Sigmoid colon (tissue), 7 donors: Measurements from ENCODE around the gene TBC1D1. TPM values are rescaled to one million over a fixed set of nuclear protein-coding genes. Genes with fewer than 3 reads are reported as not detected.

Experiments used
- DNase-seq: peaks from one replicate; pipeline ENCODE4 v3.0.0-alpha.2; 2019
- H3K27ac ChIP-seq, 4 donors: fragments of 200-600 bp; sonication (generic); one replicate each; pipeline ENCODE4 v1.5.1; 2016 to 2019; ENCODE audit warnings: mild to moderate bottlenecking in 1 of 4
- H3K27me3 ChIP-seq, 3 donors: fragments of 200-600 bp; sonication (generic); one replicate each; pipeline ENCODE4 v1.5.1; 2019; ENCODE audit warnings: mild to moderate bottlenecking in 1 of 3
- H3K36me3 ChIP-seq, 4 donors: fragments of 200-600 bp; sonication (generic); one replicate each; pipeline ENCODE4 v1.5.1; 2016 to 2019
- H3K4me1 ChIP-seq, 4 donors: fragments of 200-600 bp; sonication (generic); one replicate each; pipeline ENCODE4 v1.5.1; 2017 to 2019
- H3K4me3 ChIP-seq, 4 donors: fragments of 200-600 bp; sonication (generic); one replicate each; pipeline ENCODE4 v1.5.1; 2017 to 2019; ENCODE audit warnings: mild to moderate bottlenecking in 2 of 4, moderate library complexity in 1 of 4
- H3K9me3 ChIP-seq, 4 donors: fragments of 200-600 bp in 3 of 4; sonication (generic) in 3 of 4; one replicate each; pipeline versions ENCODE4 v1.5.1 to v1.6.1; 2013 to 2019
- CTCF ChIP-seq, 4 experiments: fragments of 450-650 bp in 3 of 4; fragments of 200-600 bp in 1 of 4; IDR thresholded peaks; one replicate each; pipeline ENCODE4 v1.5.1; 2016 to 2019; ENCODE audit warnings: antibody characterized with exemption in 4 of 4, mild to moderate bottlenecking in 3 of 4, moderate library complexity in 2 of 4
- EP300 ChIP-seq, 4 donors: sonication (generic); formaldehyde crosslinking; IDR thresholded peaks; one replicate each; pipeline ENCODE4 v1.6.1; 2017; ENCODE audit warnings: antibody characterized with exemption in 4 of 4
- POLR2A ChIP-seq, 2 donors: fragments of 450-650 bp; IDR thresholded peaks; one replicate each; pipeline ENCODE4 v1.6.1; 2016; ENCODE audit warnings: antibody characterized with exemption in 2 of 2, mild to moderate bottlenecking in 2 of 2, moderate library complexity in 2 of 2
- POLR2AphosphoS5 ChIP-seq, 4 donors: sonication (generic); formaldehyde crosslinking; IDR thresholded peaks; one replicate each; pipeline ENCODE4 v1.6.1; 2017; ENCODE audit warnings: antibody characterized with exemption in 4 of 4
- WGBS, 2 donors: extraction: QIAGEN DNeasy Blood & Tissue Kit; methylation state at CpG; one replicate each; pipeline ENCODE4 v1.1.7; 2013; 5-methylcytosine and 5-hydroxymethylcytosine counted together
- intact Hi-C: fragments of 100-400 bp; cut with DNase I; formaldehyde crosslinking; loops from one replicate; pipeline ENCODE4 v1.15.1; 2023
- polyA plus RNA-seq, 3 donors: library from polyadenylated mRNA; stranded (reverse); fragments of 200-250 nt; gene quantifications; one replicate each; pipeline ENCODE4 v1.2.3, GENCODE V29; 2013
- total RNA-seq, 4 donors: library from RNA; depleted of rRNA; stranded (reverse); fragments of >200 nt; gene quantifications; one replicate each; pipeline ENCODE4 v1.1.0, GENCODE V29; 2016
- donor health status: healthy with polysubstance abuse.
- donor health status: Bipolar disorder and iron deficiency.
- donor health status: healthy.

Gene TBC1D1
- total and polyA plus RNA-seq, 7 donors: 31.2 to 450 (median 253) TPM

GRCh38 chr4:38077791-38078489, 187.1 kb downstream of the TBC1D1 start:
- peaks cover 0 to 80% (median 64%) of the 10 kb centered on the region in 4 donors for H3K4me1 ChIP-seq
- intact Hi-C loops: no loop called here
- 77 to 85% methylated on average over 12 of the region's 12 CpGs for WGBS, 2 donors
- H3K4me3 ChIP-seq: no peak overlapping the region
- TF ChIP-seq POLR2AphosphoS5 (IDR thresholded peaks at IDR 0.05) (no peak), CTCF (IDR thresholded peaks at IDR 0.05) (no peak), POLR2A (IDR thresholded peaks at IDR 0.05) (no peak), EP300 (IDR thresholded peaks at IDR 0.05) (no peak)
- no peaks in the 10 kb centered on the region for H3K27me3 ChIP-seq
- no peak for DNase-seq
- peak overlapping the region in 3 of 4 donors; percentile 67 to 84 (median 74) for H3K27ac ChIP-seq
- H3K36me3 ChIP-seq: peaks cover 0 to 28% (median 5%) of the 10 kb centered on the region in 4 donors
- H3K9me3 ChIP-seq: no peaks in the 10 kb centered on the region

DNA sequence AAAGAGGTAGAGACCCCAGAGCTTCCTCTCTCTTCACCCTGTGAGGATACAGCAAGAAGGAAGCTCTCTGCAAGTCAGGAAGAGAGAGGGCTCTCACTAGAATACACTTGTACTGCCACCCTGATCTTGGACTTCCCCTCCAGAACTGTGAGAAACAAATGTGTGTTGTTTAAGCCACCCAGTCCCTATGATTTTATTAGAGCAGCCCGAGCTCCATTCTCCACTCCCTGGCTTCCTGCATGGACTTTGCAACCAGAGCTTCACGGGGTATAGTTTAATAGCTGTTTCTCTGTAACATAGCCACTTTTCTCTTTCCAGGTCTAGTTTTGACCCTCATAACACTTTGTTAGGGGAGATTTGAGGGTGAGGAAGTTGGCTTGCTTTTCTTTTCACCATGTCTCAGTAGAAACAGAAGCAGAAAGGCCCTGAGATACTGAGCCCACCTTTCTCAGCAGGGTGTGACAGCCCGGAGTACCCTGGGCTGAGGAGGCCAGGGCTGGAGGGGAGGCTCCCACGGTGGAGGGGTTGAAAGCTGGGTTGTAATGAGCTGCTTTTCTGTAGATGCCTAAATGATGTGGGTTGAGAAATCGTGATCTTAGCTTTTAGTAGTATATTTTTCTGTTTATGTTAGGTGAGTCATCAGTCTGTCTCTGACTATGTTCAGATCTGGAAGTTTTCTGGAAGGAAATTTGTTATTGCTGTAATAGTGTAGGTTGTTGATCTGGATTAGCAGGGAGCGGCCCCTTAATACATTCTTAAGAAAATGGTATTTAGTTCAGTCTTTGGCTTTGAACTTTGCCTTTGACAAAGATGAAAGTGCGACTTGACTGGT, 187.9 kb downstream of the TBC1D1 start:
- TF ChIP-seq POLR2AphosphoS5 (IDR thresholded peaks at IDR 0.05): no peak
- TF ChIP-seq EP300 (IDR thresholded peaks at IDR 0.05): no peak
- no peak for TF ChIP-seq POLR2A (IDR thresholded peaks at IDR 0.05)
- no peak for TF ChIP-seq CTCF (IDR thresholded peaks at IDR 0.05)
- Histone ChIP-seq H3K36me3 (peaks cover 0 to 19% (median 2%) of the 10 kb centered on the region in 4 donors), H3K9me3 (no peaks in the 10 kb centered on the region), H3K27me3 (no peaks in the 10 kb centered on the region), H3K4me3 (no peak overlapping the region), H3K27ac (peak overlapping the region; percentile 57 to 84 (median 70)), H3K4me1 (peaks cover 4 to 81% (median 71%) of the 10 kb centered on the region in 4 donors)
- WGBS, 2 donors: 10 to 43% methylated on average over 7 of the region's 7 CpGs
- intact Hi-C loops: no loop called here
- DNase-seq: no peak

GRCh38 chr4:38080061-38080974, 189.4 kb downstream of the TBC1D1 start:
- no peak for TF ChIP-seq POLR2AphosphoS5 (IDR thresholded peaks at IDR 0.05)
- no peak for TF ChIP-seq POLR2A (IDR thresholded peaks at IDR 0.05)
- no peak for TF ChIP-seq EP300 (IDR thresholded peaks at IDR 0.05)
- no peak for TF ChIP-seq CTCF (IDR thresholded peaks at IDR 0.05)
- peaks cover 0 to 6% (median 2%) of the 10 kb centered on the region in 4 donors for H3K36me3 ChIP-seq
- no peak overlapping the region for H3K4me3 ChIP-seq
- peaks cover 4 to 84% (median 77%) of the 10 kb centered on the region in 4 donors for H3K4me1 ChIP-seq
- DNase-seq: no peak
- intact Hi-C loops: loop anchor here (5.0 kb wide), 1 partner anchor 52 kb away; no protein-coding TSS in a partner anchor
- no peaks in the 10 kb centered on the region for H3K9me3 ChIP-seq
- H3K27me3 ChIP-seq: no peaks in the 10 kb centered on the region
- WGBS, 2 donors: 88% methylated on average over 14 of the region's 14 CpGs
- peak overlapping the region in 3 of 4 donors; percentile 67 to 84 (median 74) for H3K27ac ChIP-seq

GRCh38 chr4:38082021-38082420, 191.1 kb downstream of the TBC1D1 start:
- 87 to 91% methylated on average over 6 of the region's 6 CpGs for WGBS, 2 donors
- no peak overlapping the region for H3K4me3 ChIP-seq
- H3K36me3 ChIP-seq: peaks cover 0 to 4% (median under 1%) of the 10 kb centered on the region in 4 donors
- intact Hi-C loops: loop anchor here (5.0 kb wide), 1 partner anchor 50 kb away; no protein-coding TSS in a partner anchor
- peaks cover 4 to 93% (median 85%) of the 10 kb centered on the region in 4 donors for H3K4me1 ChIP-seq
- TF ChIP-seq POLR2A (IDR thresholded peaks at IDR 0.05) (no peak), EP300 (IDR thresholded peaks at IDR 0.05) (no peak), CTCF (IDR thresholded peaks at IDR 0.05) (no peak), POLR2AphosphoS5 (IDR thresholded peaks at IDR 0.05) (no peak)
- peak overlapping the region; percentile 46 to 84 (median 70) for H3K27ac ChIP-seq
- H3K9me3 ChIP-seq: no peaks in the 10 kb centered on the region
- DNase-seq: no peak
- H3K27me3 ChIP-seq: no peaks in the 10 kb centered on the region
